Fibroblast of lung (primary cell): ENCODE measurements around the gene DNASE1.

Experiments
- EZH2 ChIP-seq: IDR thresholded peaks from 2 replicates; pipeline ENCODE4 v1.5.1; 2012; ENCODE audit warnings: low read length, control low read depth, mild to moderate bottlenecking; ENCODE audit errors: missing control alignments
- TF ChIP-seq, protein P1 (sequence below), 2 donors: IDR thresholded peaks in 1 of 2; conservative IDR thresholded peaks in 1 of 2; 1 replicate in 1 of 2; 2 replicates in 1 of 2; pipeline ENCODE4 v1.5.1; 2011 to 2012; ENCODE audit warnings: low read length in 2 of 2, control low read depth in 1 of 2, inconsistent platforms in 1 of 2, low read depth in 1 of 2, mild to moderate bottlenecking in 1 of 2

DNA sequence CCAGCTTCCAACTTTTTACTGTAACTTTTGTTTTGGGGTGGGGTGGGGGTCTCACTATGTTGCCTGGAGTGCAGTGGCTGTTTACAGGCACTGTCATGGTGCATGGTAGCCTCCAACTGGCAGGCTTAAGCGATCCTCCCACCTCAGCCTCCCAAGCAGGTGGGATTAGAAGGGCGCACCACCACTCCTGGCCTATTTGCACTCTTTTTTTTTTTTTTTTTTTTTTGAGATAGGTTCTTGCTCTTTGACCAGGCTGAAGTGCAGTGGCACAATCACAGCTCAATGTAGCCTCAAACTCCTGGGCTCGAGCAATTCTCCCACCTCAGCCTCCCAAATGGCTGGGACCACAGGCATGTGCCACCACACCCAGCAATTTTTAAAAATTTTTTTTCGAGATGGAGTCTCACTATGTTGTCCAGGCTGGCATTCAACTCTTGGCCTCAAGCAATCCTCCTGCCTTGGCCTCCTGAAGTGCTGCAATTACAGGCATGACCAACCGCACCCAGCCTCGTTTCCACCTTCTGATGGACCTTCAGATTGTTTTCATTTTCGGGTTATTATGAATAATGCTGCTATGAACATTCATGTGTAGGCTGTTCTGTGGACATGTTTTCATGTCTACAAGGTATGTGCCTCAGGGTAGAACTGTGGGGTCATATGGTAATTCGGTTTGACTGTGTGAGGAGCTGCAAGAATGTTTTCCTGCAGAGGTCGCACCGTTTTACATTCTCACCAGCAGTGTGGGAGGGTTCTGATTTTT is 51.9 kb downstream of the DNASE1 start:
- TF ChIP-seq, protein P1, sequence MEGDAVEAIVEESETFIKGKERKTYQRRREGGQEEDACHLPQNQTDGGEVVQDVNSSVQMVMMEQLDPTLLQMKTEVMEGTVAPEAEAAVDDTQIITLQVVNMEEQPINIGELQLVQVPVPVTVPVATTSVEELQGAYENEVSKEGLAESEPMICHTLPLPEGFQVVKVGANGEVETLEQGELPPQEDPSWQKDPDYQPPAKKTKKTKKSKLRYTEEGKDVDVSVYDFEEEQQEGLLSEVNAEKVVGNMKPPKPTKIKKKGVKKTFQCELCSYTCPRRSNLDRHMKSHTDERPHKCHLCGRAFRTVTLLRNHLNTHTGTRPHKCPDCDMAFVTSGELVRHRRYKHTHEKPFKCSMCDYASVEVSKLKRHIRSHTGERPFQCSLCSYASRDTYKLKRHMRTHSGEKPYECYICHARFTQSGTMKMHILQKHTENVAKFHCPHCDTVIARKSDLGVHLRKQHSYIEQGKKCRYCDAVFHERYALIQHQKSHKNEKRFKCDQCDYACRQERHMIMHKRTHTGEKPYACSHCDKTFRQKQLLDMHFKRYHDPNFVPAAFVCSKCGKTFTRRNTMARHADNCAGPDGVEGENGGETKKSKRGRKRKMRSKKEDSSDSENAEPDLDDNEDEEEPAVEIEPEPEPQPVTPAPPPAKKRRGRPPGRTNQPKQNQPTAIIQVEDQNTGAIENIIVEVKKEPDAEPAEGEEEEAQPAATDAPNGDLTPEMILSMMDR (conservative IDR thresholded peaks at IDR 0.05 in 1 of 2, IDR thresholded peaks at IDR 0.05 in 1 of 2; ENCODE audit: low read depth in 1 of 2, low read length in 2 of 2) = no peak
- no peak for TF ChIP-seq EZH2
